ENCODE measurements around the gene DMP1. TPM values are rescaled to one million over a fixed set of nuclear protein-coding genes. Genes with fewer than 3 reads are reported as not detected.

The DMP1 gene, protein sequence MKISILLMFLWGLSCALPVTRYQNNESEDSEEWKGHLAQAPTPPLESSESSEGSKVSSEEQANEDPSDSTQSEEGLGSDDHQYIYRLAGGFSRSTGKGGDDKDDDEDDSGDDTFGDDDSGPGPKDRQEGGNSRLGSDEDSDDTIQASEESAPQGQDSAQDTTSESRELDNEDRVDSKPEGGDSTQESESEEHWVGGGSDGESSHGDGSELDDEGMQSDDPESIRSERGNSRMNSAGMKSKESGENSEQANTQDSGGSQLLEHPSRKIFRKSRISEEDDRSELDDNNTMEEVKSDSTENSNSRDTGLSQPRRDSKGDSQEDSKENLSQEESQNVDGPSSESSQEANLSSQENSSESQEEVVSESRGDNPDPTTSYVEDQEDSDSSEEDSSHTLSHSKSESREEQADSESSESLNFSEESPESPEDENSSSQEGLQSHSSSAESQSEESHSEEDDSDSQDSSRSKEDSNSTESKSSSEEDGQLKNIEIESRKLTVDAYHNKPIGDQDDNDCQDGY
- total RNA-seq, result not detected

DNA sequence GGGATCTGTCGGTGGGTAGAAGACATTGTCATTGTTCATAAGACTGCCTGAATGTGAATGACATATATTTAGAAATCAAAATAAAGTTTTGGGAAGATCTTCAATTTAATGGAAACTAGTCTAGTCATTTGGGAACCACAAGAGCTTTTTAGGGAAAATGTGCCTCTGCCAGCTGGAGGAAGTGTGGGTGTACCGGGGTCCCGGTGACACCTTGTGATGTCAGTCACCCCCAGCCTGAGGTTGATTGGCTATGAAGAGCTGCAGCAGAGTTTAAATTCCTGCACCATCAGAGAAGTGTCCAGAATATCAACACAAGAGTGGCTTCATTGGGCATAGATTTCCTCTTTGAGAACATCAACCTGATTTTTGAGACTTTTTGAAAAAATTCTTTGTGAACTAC is at the start of gene DMP1:
Gene DMP1 (plus strand): TSS at position 301 of the 400 bp plus-strand sequence. CDS start 6,213 bp downstream, outside the sequence.
- Mint-ChIP-seq H3K4me1 (ENCODE audit: low read depth) (no peaks in the 10 kb centered on the region), H3K27ac (no peak within 1 kb of the TSS), H3K27me3 (ENCODE audit: low read depth) (no peaks in the 10 kb centered on the region), H3K9me3 (no peaks in the 10 kb centered on the region), H3K4me3 (no peak within 1 kb of the TSS), H3K36me3 (ENCODE audit: insufficient read depth in 2 of 2) (no peaks in the 10 kb centered on the region)
- no peak for DNase-seq
- ATAC-seq (replicated peaks in 1 of 2), result no peak

DNA sequence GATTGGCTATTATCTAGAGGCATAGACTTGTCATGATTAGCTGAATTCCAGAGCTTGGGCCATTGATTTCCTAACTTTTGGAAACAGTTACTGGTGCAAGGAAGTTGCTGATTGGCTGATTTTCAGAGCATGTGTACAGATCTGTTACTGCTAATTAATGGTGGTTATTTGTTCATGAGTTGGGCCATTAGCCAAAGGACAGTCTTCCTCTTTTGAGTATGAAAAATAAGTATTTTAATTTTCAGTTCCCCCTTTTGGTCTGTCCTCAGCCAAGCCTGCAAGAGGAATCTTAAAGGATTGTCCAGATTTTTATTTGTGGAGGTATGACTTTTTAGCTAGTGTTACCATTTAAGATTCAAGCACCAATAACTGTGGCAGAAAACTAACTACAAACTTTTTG is 48.7 kb upstream of the DMP1 start:
- Mint-ChIP-seq H3K9me3 (peaks cover 0 to 2% of the 10 kb centered on the region in 2 donors), H3K27me3 (ENCODE audit: low read depth) (peaks cover 11% of the 10 kb centered on the region), H3K4me3 (no peak overlapping the region), H3K27ac (no peak overlapping the region), H3K36me3 (ENCODE audit: insufficient read depth in 2 of 2) (no peaks in the 10 kb centered on the region), H3K4me1 (ENCODE audit: low read depth) (no peaks in the 10 kb centered on the region)
- DNase-seq (no peak), ATAC-seq (replicated peaks in 1 of 2) (no peak)

DNA sequence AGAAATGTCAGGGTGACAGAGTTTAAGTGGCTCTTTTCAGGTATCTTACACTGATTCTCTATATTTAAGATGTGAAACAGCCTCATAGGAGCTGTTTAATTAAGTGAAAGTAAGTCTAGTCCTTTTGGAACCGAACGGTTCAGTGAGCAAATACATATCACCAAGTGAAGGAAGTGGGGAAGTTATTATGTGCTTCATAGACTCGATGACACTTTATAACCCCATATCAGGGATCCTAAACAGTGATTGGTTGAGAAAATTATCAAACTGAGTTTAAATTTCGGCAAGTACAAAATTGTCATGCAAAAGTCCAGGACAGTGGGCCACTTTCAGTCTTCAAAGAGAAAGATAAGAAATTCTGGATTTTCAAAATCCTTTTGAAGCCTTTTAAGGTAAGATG is 41.9 kb upstream of the DMP1 start, which contains the start of gene DSPP:
Gene DSPP (plus strand): TSS at position 301 of the 400 bp plus-strand sequence. CDS start 2,380 bp downstream, outside the sequence.
- H3K36me3 Mint-ChIP-seq (ENCODE audit: insufficient read depth in 2 of 2), result no peaks in the 10 kb centered on the region
- DNase-seq (no peak), ATAC-seq (replicated peaks in 1 of 2) (no peak)
- no peaks in the 10 kb centered on the region for H3K9me3 Mint-ChIP-seq
- no peak within 1 kb of the TSS for H3K4me3 Mint-ChIP-seq
- H3K27me3 Mint-ChIP-seq (ENCODE audit: low read depth), result no peaks in the 10 kb centered on the region
- no peak within 1 kb of the TSS for H3K27ac Mint-ChIP-seq
- H3K4me1 Mint-ChIP-seq (ENCODE audit: low read depth), result no peaks in the 10 kb centered on the region

DNA sequence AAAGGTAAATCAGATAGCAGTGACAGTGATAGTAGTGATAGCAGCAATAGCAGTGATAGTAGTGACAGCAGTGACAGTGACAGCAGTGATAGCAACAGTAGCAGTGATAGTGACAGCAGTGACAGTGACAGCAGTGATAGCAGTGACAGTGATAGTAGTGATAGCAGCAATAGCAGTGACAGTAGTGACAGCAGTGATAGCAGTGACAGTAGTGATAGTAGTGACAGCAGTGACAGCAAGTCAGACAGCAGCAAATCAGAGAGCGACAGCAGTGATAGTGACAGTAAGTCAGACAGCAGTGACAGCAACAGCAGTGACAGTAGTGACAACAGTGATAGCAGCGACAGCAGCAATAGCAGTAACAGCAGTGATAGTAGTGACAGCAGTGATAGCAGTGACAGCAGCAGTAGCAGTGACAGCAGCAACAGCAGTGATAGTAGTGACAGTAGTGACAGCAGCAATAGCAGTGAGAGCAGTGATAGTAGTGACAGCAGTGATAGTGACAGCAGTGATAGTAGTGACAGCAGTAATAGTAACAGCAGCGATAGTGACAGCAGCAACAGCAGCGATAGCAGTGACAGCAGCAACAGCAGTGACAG is 35.7 kb upstream of the DMP1 start:
- H3K4me1 Mint-ChIP-seq (ENCODE audit: low read depth), result no peaks in the 10 kb centered on the region
- no peak overlapping the region for H3K4me3 Mint-ChIP-seq
- no peak for DNase-seq
- no peaks in the 10 kb centered on the region for H3K36me3 Mint-ChIP-seq (ENCODE audit: insufficient read depth in 2 of 2)
- no peaks in the 10 kb centered on the region for H3K27me3 Mint-ChIP-seq (ENCODE audit: low read depth)
- ATAC-seq (replicated peaks in 1 of 2), result no peak
- no peak overlapping the region for H3K27ac Mint-ChIP-seq
- no peaks in the 10 kb centered on the region for H3K9me3 Mint-ChIP-seq

DNA sequence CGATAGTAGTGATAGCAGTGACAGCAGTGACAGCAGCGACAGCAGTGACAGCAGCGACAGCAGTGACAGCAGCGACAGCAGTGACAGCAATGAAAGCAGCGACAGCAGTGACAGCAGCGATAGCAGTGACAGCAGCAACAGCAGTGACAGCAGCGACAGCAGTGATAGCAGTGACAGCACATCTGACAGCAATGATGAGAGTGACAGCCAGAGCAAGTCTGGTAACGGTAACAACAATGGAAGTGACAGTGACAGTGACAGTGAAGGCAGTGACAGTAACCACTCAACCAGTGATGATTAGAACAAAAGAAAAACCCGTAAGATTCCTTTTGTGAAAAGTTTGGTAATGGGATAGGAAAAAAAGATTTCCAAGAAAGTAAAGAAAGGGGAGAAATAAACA is 33.8 kb upstream of the DMP1 start:
- H3K4me3 Mint-ChIP-seq, result no peak overlapping the region
- H3K9me3 Mint-ChIP-seq, result no peaks in the 10 kb centered on the region
- no peak for ATAC-seq (replicated peaks in 1 of 2)
- H3K36me3 Mint-ChIP-seq (ENCODE audit: insufficient read depth in 2 of 2), result no peaks in the 10 kb centered on the region
- no peaks in the 10 kb centered on the region for H3K4me1 Mint-ChIP-seq (ENCODE audit: low read depth)
- DNase-seq, result no peak
- H3K27me3 Mint-ChIP-seq (ENCODE audit: low read depth), result peaks cover 5% of the 10 kb centered on the region
- no peak overlapping the region for H3K27ac Mint-ChIP-seq

DNA sequence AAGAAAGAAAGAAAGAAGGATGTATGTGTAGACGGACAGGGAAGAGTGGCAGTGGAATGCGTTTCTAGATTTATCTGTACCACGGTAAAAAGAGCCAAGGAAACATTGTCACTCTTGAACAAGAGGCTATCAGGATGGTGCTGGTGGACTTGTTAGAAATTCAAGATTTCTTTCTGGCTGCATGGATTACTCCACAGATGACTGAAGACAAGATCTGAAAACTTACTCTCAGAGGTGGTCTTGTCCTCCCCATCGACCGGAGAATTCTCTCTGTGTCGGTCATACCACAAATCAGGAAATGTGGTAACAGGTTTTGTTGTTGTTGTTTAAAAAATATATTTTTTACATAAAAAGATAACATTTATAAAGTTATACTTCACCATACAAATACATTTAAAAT is 30.0 kb upstream of the DMP1 start:
- Mint-ChIP-seq H3K27ac (no peak overlapping the region), H3K4me3 (no peak overlapping the region), H3K27me3 (ENCODE audit: low read depth) (peaks cover 6% of the 10 kb centered on the region), H3K4me1 (ENCODE audit: low read depth) (no peaks in the 10 kb centered on the region), H3K36me3 (ENCODE audit: insufficient read depth in 2 of 2) (no peaks in the 10 kb centered on the region), H3K9me3 (no peaks in the 10 kb centered on the region)
- ATAC-seq (replicated peaks in 1 of 2) (no peak), DNase-seq (no peak)

DNA sequence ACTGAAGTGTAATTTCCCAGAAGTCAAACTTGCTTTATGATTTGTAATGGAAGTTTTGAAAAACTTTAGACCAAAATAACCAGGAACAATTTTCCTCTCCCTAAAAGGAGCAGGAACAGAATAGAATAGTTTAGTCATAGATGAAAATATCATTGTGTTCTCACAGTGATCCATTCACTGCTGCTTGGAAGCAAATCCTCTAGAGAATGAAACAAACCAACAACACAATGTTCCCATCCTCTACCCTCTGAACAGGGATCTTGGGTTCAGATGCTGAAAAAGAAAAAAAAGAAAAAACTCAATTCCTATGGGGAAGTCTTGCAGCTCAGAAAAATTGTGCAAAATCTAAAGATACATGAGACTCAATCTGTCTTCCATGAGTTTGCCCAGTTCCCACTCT is 29.6 kb upstream of the DMP1 start:
- no peak overlapping the region for H3K27ac Mint-ChIP-seq
- DNase-seq (no peak), ATAC-seq (replicated peaks in 1 of 2) (no peak)
- no peaks in the 10 kb centered on the region for H3K36me3 Mint-ChIP-seq (ENCODE audit: insufficient read depth in 2 of 2)
- H3K4me1 Mint-ChIP-seq (ENCODE audit: low read depth), result no peaks in the 10 kb centered on the region
- H3K9me3 Mint-ChIP-seq, result no peaks in the 10 kb centered on the region
- no peak overlapping the region for H3K4me3 Mint-ChIP-seq
- peaks cover 6% of the 10 kb centered on the region for H3K27me3 Mint-ChIP-seq (ENCODE audit: low read depth)

DNA sequence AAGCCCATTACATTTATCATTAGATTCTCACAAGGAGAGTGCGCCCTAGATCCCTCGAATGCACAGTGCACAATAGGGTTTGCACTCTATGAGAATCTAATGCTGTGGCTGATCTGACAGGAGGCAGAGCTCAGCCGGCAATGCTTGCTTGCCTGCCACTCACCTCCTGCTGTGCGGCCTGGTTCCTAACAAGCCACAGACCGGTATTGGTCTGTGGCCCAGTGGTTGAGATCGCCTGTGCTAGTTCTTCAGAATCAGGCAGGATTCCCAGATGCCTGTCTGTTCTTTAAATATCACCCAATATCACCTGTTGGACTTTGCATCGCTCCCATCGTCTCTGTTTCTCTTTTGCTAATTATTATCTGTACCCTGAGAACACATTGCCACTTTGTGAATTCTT is 27.8 kb upstream of the DMP1 start:
- ATAC-seq (replicated peaks in 1 of 2) (no peak), DNase-seq (no peak)
- Mint-ChIP-seq H3K27ac (no peak overlapping the region), H3K27me3 (ENCODE audit: low read depth) (peaks cover 6% of the 10 kb centered on the region), H3K9me3 (no peaks in the 10 kb centered on the region), H3K36me3 (ENCODE audit: insufficient read depth in 2 of 2) (no peaks in the 10 kb centered on the region), H3K4me1 (ENCODE audit: low read depth) (no peaks in the 10 kb centered on the region), H3K4me3 (no peak overlapping the region)

DNA sequence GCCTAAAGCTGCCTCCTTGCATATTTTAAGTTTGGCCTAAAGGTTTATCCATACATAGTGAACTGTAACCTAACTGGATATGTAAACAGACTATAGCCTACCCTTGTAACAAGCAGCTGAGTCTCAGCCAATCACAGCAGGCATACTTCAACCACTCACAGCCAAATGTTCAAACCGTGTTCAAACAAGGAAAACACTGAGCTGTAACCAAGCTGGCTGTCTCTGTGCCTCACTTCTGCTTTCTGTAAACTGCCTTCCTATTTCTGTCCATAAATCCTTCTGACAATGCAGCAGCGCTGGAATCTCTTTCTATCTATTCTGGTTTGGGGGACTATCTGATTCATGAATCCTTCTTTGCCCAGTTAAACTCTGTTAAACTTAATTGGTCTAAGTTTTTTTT is 25.4 kb upstream of the DMP1 start:
- DNase-seq (no peak), ATAC-seq (replicated peaks in 1 of 2) (no peak)
- Mint-ChIP-seq H3K4me3 (no peak overlapping the region), H3K9me3 (no peaks in the 10 kb centered on the region), H3K27me3 (ENCODE audit: low read depth) (peaks cover 6% of the 10 kb centered on the region), H3K27ac (no peak overlapping the region), H3K4me1 (ENCODE audit: low read depth) (no peaks in the 10 kb centered on the region), H3K36me3 (ENCODE audit: insufficient read depth in 2 of 2) (no peaks in the 10 kb centered on the region)

DNA sequence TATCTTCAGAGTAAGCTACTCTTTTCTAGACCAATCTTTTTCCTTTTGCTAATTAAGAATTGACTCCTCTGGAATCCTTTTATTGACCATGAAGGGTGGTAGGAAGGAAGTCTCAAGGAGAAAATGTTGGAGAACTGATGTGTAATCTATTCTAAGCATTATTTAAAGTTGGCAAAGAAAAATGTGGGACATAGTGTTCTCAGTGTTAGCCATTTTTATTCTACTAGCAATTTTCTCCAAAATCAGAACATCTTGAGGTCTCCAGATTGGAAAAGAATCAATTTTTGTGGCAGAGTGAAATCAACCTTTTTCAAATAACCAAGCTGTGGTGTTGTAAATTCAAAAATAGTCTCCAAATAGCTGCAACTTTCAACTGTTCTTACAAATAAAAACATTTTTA is 18.4 kb upstream of the DMP1 start:
- Mint-ChIP-seq H3K9me3 (no peaks in the 10 kb centered on the region), H3K27me3 (ENCODE audit: low read depth) (no peaks in the 10 kb centered on the region), H3K36me3 (ENCODE audit: insufficient read depth in 2 of 2) (no peaks in the 10 kb centered on the region), H3K4me1 (ENCODE audit: low read depth) (no peaks in the 10 kb centered on the region), H3K27ac (no peak overlapping the region), H3K4me3 (no peak overlapping the region)
- DNase-seq, result no peak
- ATAC-seq (replicated peaks in 1 of 2), result no peak

DNA sequence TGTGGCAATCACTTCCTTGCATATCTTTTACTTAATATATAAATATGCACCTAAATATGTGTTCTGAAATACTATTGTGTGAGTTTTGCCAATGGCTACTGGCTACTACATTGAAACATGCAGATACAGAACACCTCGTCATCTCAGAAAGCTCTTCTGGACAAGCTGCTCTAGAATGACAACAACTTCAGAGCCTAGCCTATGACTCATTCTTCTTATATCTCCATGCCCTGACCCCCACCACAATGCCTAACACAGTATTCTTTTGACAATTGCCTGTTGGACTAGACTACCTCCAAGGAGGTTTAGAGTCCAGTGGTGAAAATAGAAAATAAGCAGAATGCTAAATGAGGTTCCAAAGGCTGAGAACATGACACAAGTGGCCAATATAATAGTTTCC is 17.6 kb upstream of the DMP1 start:
- no peaks in the 10 kb centered on the region for H3K9me3 Mint-ChIP-seq
- no peaks in the 10 kb centered on the region for H3K36me3 Mint-ChIP-seq (ENCODE audit: insufficient read depth in 2 of 2)
- DNase-seq (no peak), ATAC-seq (replicated peaks in 1 of 2) (no peak)
- H3K4me3 Mint-ChIP-seq, result no peak overlapping the region
- H3K27ac Mint-ChIP-seq, result no peak overlapping the region
- H3K4me1 Mint-ChIP-seq (ENCODE audit: low read depth), result no peaks in the 10 kb centered on the region
- H3K27me3 Mint-ChIP-seq (ENCODE audit: low read depth), result no peaks in the 10 kb centered on the region

DNA sequence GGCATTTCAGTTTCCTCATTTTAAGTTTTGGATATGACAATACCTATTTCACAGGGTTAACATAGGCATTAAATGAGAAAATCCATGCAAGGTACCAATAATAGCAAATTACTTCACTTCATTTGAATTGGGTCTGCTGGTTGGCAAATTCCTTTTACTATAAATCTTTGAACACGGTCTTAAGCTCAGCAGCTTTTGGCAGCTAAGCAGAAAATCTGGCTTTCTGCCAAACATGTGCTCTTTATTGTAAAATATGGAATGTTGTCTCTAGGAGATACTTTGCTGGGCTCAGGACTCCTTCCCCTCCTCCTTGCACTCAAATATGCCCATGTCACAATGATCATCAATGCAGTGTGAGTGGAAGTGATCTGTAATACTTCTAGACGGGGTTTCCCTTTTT is 16.8 kb upstream of the DMP1 start:
- no peak for ATAC-seq (replicated peaks in 1 of 2)
- Mint-ChIP-seq H3K4me1 (ENCODE audit: low read depth) (no peaks in the 10 kb centered on the region), H3K9me3 (no peaks in the 10 kb centered on the region), H3K36me3 (ENCODE audit: insufficient read depth in 2 of 2) (no peaks in the 10 kb centered on the region), H3K4me3 (no peak overlapping the region), H3K27ac (no peak overlapping the region), H3K27me3 (ENCODE audit: low read depth) (no peaks in the 10 kb centered on the region)
- no peak for DNase-seq

DNA sequence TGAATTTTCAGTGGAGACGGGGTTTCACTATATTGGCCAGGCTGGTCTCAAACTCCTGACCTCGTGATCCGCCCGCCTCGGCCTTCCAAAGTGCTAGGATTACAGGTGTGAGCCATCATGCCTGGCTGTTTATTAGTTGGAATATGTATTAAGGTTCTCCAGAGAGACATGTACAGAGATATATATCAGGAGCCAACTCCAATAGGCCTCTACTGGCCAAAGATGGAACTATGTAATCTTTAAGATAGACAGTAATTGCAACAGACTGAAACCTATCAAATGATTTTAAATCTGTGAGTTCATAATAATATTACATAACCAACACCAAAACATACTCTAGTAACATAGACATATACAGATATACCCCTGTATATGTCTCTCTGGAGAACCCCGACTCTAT is 5.8 kb upstream of the DMP1 start:
- no peak overlapping the region for H3K27ac Mint-ChIP-seq
- no peaks in the 10 kb centered on the region for H3K9me3 Mint-ChIP-seq
- ATAC-seq (replicated peaks in 1 of 2) (no peak), DNase-seq (no peak)
- no peaks in the 10 kb centered on the region for H3K36me3 Mint-ChIP-seq (ENCODE audit: insufficient read depth in 2 of 2)
- H3K4me3 Mint-ChIP-seq, result no peak overlapping the region
- peaks cover 8% of the 10 kb centered on the region for H3K27me3 Mint-ChIP-seq (ENCODE audit: low read depth)
- no peaks in the 10 kb centered on the region for H3K4me1 Mint-ChIP-seq (ENCODE audit: low read depth)

DNA sequence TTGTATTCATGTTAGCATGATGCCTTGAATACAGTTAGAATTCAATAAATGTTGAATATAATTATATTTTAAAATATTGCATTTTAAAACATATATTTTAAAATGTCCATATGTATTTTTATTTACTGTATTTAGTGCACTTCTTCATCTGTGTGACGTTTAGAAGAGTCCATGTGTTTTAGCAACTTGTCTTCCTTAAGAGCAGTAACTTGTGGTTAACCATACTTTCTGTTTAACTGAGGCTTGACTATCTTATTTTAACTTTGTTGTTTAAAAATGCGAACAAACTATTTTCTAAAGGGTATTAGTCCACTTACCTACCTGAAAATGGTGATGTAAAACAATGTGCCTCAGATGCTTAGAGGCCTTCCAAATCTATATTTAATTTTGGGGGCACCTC is 858 bp downstream of the DMP1 start:
- no peak for ATAC-seq (replicated peaks in 1 of 2)
- H3K9me3 Mint-ChIP-seq, result no peaks in the 10 kb centered on the region
- H3K4me1 Mint-ChIP-seq (ENCODE audit: low read depth), result no peaks in the 10 kb centered on the region

More for the DNA sequence above, 858 bp downstream of the DMP1 start:
- Mint-ChIP-seq H3K27ac (no peak overlapping the region), H3K36me3 (ENCODE audit: insufficient read depth in 2 of 2) (no peaks in the 10 kb centered on the region), H3K4me3 (no peak overlapping the region), H3K27me3 (ENCODE audit: low read depth) (no peaks in the 10 kb centered on the region)
- DNase-seq, result no peak

Measured in activated T-cell treated with anti-CD3 and anti-CD28 coated beads, Interleukin-2, amount 50 U/mL, for 72 hours (primary cell).